CD1c-positive myeloid dendritic cell (primary cell): ENCODE measurements around the gene IGSF21.

Source experiments
- DNase-seq: peaks from one replicate; pipeline ENCODE4 v3.0.0-alpha.2; 2016; ENCODE audit errors: extremely low spot score

The IGSF21 gene

GRCh38 chr1:18107369-18108298 is at the start of gene IGSF21:
TSS of gene IGSF21 (plus strand) at chr1:18107798. CDS start at chr1:18108129, 331 bp downstream.
- no peak for DNase-seq

- DNase-seq: no peak
Observed at GRCh38 chr1:18058206-18058921, 49.2 kb upstream of the IGSF21 start.

GRCh38 chr1:18058981-18059605 is 48.5 kb upstream of the IGSF21 start:
- DNase-seq: no peak

GRCh38 chr1:18060366-18060765 is 47.2 kb upstream of the IGSF21 start:
- no peak for DNase-seq

GRCh38 chr1:18062185-18062584 is 45.4 kb upstream of the IGSF21 start:
- DNase-seq: no peak

GRCh38 chr1:18064534-18064933 is 43.1 kb upstream of the IGSF21 start:
- DNase-seq: no peak

- DNase-seq: no peak
Observed at GRCh38 chr1:18066576-18066975, 41.0 kb upstream of the IGSF21 start.

GRCh38 chr1:18069903-18070302 is 37.7 kb upstream of the IGSF21 start:
- DNase-seq: no peak

GRCh38 chr1:18072066-18072465 is 35.5 kb upstream of the IGSF21 start:
- no peak for DNase-seq

- DNase-seq: no peak
Observed at GRCh38 chr1:18073066-18073642, 34.4 kb upstream of the IGSF21 start.

GRCh38 chr1:18077657-18078215 is 29.9 kb upstream of the IGSF21 start:
- DNase-seq: no peak

GRCh38 chr1:18079941-18080735 is 27.5 kb upstream of the IGSF21 start:
- no peak for DNase-seq

GRCh38 chr1:18085387-18086074 is 22.1 kb upstream of the IGSF21 start:
- no peak for DNase-seq

- no peak for DNase-seq
Observed at GRCh38 chr1:18088077-18088594, 19.5 kb upstream of the IGSF21 start.

- DNase-seq: no peak
Observed at GRCh38 chr1:18089488-18089887, 18.1 kb upstream of the IGSF21 start.

GRCh38 chr1:18090636-18091035 is 17.0 kb upstream of the IGSF21 start:
- no peak for DNase-seq

- no peak for DNase-seq
Observed at GRCh38 chr1:18091660-18092446, 15.7 kb upstream of the IGSF21 start.

- no peak for DNase-seq
Observed at GRCh38 chr1:18093193-18093592, 14.4 kb upstream of the IGSF21 start.

GRCh38 chr1:18093646-18094045 is 14.0 kb upstream of the IGSF21 start:
- no peak for DNase-seq
